GM21786 (cell line): ENCODE results near the gene HACD3.

ENCODE experiments used
- ATAC-seq: cut with Tn5 transposase; IDR thresholded peaks from one replicate; pipeline ENCODE4 v1.9.1; 2021; ENCODE audit not compliant: unreplicated experiment

The HACD3 gene, protein sequence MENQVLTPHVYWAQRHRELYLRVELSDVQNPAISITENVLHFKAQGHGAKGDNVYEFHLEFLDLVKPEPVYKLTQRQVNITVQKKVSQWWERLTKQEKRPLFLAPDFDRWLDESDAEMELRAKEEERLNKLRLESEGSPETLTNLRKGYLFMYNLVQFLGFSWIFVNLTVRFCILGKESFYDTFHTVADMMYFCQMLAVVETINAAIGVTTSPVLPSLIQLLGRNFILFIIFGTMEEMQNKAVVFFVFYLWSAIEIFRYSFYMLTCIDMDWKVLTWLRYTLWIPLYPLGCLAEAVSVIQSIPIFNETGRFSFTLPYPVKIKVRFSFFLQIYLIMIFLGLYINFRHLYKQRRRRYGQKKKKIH

DNA sequence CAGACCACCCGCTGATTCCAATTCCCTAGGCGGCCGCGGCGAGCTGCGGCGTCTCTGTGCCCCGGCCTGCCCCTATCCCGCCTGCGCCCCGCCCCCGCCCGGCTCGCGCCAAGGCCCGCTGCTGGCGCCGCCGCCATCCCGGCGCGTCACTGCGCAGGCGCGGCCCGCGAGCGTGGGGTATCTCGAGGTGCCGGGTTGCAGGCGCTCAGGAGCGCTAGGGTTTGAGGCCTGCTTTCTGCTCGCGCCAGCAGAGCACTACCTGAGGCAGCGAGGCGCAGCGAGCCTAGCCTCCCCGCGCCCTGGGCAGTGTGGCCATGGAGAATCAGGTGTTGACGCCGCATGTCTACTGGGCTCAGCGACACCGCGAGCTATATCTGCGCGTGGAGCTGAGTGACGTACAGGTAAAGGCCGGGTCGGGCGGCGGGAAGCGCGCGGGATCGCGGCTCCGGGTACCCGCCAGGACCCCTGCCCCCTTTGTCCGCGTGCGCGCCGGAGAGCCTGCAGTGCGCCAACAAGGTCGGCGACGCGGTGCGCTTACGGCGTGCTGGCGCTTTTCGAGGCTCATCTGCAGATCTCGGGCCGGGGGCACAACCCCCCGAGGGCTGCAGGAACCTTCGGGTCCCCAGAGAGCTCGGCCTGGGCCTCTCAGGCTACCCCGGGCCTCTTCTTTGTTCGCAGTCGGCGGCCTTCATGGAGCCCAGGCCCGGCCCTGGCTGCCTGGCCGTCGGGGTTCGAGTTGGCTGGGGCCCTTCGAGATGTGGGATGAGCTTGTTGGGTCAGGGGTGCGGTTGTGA lies at the start of gene HACD3:
TSS of gene HACD3 (plus strand) at position 146 of the 794 bp plus-strand sequence. CDS start at position 315, 169 bp downstream.
- peak; percentile 69 for ATAC-seq

DNA sequence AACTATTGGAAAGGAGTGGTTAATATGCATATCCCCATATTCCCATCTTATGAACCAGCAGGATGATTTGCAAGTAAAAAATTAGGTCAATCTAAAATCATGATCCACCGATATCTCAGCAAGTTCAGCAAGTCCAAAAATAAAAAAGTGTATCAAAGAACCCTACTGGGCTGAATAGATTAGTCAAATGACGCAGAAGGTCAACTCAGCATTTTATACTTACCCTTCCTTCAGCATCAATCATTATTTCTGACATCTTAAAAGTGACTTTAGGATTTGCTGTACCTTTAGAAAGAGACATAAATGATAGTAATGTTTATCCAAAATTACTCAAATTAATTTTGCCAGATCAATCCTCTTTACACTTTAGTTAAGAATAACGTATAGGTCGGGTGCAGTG lies 45.4 kb upstream of the HACD3 start:
- no peak for ATAC-seq

DNA sequence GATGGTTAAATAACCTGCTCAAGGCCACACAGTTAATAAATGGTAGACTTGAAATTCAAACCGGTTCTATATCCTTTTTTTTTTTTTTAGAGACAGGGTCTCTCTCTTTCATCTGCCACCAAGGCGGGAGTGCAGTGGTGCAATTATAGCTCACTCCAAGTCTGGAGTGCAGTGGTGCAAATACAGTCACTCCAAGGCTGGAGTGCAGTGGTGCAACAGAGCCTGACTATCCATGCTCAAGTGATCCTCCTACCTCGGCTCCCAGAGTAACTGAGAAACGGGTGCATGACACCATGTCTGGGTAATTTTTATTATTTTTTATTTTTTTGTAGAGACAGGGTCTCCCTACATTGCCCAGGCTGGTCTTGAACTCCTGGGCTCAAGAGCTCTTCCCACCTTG lies 36.2 kb upstream of the HACD3 start:
- no peak for ATAC-seq

DNA sequence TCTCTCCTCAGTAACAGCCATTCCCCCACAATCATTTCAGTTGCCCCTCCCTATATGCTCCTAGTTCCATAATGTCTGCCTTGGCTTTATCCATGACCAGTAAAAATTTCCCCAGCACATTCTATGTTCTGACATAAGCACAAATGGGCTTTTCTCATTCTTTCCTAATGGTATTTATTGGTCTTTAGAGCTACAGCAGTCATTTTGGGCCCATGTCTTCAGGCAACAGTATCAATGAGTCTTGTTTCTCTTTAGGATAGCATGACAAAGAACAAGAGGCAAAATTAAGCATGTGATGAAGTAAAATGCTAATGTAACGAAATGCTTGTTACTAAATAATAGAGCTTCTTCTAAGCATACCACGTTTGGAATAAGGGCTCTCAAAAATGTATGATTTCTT lies 20.9 kb upstream of the HACD3 start:
- ATAC-seq = no peak

DNA sequence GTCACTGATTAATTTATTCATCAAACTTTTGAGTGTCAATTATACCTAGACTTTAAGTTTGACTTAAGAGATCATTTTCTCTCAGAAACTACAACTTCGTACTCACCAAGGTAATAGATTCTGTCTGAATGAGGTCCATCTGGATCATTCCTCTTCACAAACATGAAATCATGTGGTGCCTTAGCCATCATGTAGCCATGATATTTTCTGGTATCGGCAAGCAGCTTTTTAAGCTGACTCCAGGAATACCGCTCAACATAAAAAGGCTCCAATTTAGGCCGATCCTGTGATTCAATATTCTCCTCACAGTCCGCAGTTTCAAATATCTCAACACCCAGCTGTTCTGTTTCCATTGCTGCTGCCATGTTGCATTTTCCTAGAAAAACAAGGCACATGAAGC lies 18.1 kb upstream of the HACD3 start:
- no peak for ATAC-seq

DNA sequence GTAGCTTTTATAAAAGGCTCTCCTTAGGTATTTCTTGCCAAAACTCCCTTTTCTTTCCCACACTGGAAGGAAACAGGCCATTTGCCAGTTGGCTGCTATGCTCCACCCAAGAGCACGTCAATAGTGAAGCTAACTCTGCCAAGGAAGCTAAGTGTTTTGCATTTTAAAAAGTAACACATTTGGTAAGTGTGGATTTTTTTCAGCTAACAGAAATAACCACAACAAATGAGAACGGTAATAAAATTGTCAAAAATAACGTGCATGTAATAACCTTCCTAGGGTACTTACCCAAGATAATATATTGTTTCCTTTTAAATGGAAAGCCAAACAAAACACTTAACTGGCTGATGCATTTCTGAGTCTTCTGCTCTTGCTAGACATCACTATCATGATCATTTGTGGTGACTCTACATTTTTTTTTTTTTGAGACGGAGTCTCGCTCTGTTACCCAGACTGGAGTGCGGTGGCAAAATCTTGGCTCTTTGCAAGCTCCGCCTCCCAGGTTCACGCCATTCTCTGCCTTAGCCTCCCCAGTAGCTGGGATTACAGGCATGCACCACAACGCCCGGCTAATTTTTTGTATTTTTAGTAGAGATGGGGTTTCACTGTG lies 17.4 kb upstream of the HACD3 start:
- ATAC-seq = no peak

DNA sequence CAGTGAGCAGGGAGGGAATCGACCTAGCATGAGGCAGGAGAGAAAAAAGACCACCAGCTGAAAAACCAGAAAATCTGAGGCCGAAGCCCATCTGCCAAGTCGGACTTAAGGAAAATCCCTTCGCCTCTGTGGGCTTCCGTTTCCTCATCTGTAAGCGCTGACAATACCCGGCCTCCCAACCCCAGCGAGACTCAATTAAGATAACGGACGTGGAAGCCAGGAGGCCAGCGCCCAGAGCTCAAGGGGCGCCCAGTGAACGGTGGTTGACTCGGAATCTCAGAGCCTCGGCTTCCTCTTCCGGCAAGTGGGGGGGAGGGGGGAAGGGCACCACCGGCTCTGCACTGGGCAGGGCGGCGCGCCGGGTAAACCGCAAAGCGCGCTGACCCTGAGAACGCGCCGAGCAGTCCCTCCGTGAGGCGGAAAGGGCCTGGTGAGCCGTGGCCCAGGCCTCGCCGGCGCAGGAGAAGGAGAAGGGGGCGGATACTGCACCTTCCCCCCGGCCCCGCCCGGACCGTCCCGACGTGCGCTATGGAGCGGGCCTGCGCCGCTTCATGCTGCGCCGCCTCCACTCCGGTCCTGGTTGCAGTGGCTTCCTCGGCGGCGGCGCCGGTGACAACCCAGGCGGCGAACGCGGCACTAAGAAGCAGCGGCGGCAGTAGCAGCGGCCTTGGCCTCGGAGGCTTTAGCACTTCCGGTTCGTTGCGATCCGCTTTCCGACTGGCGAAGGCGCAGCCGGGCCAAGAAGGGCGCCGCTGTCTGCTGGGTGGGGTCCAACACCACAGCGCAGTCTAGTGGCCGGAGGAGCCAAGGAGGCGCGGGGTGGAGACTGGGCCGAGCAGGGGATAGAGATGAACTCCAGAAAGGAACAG lies 13.0 kb upstream of the HACD3 start, which contains the start of gene DPP8:
TSS of gene DPP8 (minus strand) at position 693 of the 869 bp plus-strand sequence. CDS start 5,136 bp downstream, outside the sequence.
- ATAC-seq = peak; percentile 79

DNA sequence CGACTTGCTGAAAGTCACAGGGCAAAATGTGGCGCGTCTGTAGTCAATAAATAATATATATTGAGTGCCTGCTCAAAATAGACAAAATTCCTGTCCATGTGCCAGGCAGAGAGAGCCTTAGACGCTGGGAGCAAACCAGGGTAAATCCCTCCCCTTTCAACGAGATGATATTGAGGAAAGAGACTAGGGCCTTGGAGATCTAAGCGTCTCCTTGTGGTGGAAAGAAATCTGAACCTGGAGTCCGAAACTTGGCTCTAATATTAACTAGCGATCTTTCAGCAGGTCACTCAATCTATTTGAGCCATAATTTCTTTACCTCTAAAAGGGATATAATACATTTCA lies 12.4 kb upstream of the HACD3 start:
- no peak for ATAC-seq

DNA sequence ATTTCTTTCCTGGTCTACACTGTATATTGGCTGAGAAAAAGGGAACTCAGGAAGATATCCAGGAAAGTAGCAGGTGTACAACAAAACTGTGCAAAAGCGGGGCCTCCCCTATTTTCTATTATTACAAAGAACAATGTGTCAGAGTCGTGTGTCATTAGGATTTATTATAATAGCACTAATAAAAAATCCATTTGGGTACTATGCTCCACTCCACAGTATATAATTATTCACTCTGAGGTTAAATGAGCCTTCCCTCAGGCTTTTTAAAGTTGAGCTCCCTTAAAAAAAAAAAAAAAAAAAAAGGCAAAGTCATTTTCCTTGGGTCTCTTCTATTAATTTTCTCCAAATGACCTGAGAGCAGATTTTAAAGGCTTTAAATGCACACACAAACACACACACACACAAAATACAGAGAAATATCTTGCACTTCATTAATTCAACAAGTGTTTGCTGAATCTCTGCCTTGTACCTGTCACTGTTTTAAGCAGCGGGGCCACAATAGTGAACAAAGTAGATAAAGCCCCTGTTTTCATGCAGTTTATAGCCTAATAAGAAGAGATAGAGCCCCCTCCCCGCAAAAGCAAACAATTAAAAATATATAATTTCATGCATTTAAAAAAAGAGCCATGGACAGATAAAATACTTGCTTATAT lies 11.5 kb upstream of the HACD3 start:
- no peak for ATAC-seq

DNA sequence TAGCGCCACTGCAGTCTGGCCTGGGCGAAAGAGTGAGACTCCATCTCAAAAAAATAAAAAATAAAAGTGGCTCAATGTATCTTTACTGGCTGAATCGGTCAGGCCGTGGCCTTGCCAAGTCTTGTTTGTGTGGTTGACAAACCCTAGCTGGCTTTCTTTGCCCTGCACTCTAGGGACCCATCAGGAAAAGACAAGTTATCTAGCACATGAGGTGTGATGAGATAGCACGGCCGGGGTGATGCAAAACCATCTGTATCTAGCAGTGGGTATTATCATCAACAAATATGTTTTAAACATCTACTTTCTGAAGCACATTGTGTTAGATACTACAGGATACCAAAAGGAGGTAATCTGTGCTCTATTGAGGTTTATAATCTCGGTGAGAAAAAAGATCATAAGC lies 8.9 kb upstream of the HACD3 start:
- no peak for ATAC-seq

DNA sequence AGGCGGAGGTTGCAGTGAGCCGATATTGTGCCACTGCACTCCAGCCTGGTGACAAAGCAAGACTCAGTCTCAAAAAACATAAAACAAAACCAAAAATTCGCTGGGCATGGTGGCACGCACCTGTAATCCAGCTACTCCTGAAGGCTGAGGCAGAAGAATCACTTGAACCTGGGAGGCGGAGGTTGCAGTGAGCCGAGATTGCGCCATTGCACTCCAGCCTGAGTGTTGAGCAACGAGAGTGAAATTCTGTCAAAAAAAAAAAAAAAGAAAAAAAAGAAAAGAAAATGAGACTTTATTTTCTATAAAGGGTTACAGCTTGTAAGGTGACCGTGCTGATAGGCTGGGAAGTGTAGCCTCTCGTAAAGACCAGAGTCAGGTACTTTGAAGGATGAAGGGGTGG lies 6.0 kb upstream of the HACD3 start:
- no peak for ATAC-seq

DNA sequence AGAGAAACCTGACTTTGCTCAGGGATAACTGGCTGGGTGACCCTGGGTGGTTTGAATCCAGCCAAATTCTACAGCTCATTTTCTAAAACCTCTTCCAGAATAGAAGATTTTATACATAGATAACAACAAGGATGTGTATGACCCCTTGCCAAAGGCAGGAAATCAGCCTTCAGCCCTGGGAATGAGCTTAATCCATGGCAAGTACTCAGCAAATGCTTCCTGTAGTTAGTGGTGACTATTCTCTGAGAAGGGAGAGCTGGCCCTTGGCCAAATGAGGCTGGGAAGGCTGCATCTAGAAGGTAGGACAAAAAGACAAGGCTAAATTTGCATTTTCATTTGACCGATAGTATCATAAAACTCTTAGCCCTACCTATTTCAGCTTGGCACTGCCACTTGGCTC lies 4.6 kb upstream of the HACD3 start:
- ATAC-seq = no peak

DNA sequence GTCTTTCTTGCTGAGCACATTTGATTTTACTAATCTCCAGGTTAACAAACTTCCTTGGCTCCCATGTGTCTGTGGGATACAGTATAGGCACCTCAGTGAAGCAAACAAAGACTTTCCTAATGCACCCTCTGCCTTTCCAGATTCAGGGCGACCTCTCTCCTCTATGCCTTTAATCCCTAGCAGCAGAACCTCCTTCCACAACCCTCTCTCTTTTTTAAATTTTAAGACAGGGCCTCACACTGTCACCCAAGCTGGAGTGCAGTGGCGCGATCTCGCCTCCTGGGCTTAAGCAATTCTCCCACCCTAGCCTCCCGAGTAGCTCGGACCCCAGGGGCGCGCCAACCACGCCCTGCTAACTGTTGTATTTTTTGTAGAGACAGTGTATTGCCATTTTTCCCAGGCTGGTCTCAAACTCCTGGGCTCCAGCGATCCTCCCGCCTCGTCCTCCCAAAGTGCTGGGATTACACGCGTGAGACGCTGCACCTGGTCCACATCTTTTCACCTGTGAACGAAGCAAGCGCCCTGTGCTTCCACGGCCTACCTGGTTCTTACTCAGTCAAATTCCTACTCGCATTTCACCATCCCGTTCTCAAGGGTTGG lies 1.7 kb upstream of the HACD3 start:
- ATAC-seq = no peak

DNA sequence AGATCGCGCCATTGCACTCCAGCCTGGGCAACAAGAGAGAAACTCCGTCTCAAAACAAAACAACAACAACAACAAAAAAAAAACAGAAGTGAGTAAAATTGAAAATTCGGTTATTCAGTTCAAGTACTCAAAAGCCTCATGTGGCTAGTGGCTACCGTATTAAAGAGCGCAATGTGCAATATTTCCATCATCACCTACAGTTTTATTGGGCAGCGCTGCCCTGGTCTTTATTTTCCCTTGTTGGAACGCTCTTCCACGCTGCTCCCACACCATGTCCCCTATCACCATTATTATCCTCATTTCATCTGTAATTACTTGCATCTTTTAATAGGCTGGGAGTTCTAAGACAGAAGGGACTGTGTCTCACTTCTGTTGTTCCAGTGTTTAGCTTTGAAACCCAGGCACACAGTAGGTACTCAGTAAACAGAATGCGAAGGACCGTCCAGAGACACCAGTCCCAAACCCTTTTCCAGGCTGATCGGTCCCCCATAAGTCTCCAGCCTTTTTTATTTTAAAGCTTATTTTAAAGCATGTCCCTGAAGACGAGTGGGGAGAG lies 423 bp upstream of the HACD3 start:
- peak; percentile 14 for ATAC-seq

DNA sequence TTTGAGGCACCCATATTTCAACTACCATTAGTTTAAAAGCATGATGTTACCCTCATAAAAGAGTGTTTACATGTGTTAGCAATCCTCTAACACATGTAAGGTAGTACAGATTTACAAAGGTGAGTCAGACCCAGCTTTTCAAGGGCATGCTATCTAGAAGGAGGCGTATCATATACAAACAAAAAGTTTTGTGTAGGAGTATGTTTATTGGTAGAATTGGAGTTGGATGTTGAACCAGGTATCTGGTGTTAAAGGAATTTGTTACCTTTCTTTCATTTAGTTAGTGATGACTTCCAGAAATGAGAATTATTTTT lies 2.4 kb downstream of the HACD3 start:
- no peak for ATAC-seq

DNA sequence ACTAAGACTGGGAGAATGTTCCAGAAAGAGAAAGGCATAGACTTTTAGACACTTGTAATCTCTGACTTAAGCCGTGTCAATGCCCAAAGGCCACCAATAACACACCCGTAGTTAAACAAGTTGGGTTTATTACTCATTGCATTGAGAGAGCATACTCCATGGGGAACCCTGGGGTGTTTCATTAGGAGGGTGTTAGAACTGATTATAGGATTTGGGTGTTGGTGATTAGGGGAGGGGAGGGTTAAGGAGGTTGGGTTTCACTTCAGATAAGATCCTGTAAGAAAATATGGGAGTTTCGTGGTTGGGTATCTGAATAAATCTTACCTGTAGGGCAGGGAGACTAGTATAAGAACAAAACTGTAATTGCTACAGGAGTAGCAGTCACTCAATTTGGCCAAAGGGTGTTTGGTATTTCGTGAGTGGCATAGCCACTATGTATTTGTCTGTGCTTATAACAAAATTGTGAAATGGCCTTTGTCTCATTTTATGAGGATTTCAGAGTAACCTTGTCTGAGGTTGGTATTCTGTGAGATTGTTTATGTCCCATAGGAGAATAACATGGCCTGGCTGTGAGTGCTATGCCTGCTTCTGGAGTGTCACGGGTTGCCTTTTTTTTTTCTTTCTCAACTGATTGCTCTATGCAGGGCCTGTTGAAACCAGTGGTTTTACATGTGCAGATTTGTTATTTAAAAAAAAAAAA lies 2.9 kb downstream of the HACD3 start:
- ATAC-seq = no peak

DNA sequence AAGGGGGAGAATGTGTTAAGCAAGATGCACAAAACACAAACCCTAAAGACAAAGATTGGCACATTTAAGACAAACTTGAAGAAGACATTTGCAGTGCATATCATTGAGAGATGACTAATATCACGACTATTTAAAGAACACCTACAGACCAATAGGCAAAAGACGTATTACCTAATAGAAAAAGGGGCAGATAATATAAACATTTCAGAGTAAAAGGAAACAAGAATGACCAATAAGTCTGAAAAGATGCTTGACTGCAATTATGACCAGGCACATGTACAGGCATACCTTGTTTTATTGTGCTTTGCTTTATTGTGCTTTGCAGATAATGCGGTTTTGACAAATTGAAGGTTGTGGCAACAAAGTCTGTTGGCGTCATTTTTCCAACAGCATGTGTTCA lies 4.9 kb downstream of the HACD3 start:
- ATAC-seq = no peak

DNA sequence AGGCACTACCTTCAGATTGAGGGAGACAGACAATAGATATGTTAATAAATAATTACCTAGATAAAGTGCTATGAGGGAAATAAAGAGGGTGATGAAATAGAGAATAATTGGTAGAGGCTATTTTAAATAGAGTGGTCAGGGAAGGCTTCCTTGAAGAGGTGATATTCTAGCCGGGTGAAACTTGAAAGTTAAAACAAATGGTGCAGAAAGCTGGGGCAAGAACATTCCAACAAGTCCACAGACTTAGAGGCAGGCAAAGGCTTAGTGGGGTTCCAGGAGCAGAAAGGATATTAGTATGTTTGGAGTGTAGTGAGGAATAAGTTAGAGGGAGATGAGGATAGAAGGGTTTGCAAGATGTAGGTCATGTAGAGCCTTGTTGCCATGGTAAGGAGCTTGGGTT lies 10.1 kb downstream of the HACD3 start:
- no peak for ATAC-seq

DNA sequence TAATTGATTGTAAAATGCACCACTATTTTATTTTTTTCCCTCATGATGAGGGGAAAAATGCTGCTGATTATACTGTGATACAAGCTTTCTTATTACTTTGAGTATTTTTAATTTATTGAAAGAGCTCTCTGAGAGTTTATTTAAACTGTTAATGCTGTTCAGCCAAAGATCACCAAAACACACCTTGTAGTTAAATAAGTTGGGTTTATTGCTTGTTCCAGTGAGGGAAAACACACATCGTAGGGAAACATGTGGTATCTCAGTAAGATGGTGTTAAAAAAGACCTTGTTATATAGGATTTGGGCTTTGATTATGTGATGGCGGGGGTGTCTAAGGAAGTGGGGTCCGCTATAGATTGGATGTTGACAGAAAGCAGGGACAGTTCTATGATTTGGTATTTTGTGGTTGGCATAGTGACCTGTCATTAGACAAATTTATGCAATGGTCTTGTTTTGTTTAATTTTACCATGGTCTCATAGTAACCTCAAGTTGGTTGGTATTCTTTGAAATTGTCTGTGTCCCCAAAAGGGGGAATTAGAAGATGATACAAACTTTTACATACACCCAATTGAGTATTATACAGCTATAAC lies 11.1 kb downstream of the HACD3 start:
- ATAC-seq = no peak
